Activated naive CD8-positive, alpha-beta T cell treated with anti-CD3 and anti-CD28 coated beads, Interleukin-2, amount 10 ng/mL, durations not matched to agents 7 days and 5 days (primary cell): ENCODE results near the gene PRDM16. TPM values are rescaled to one million over a fixed set of nuclear protein-coding genes. Genes with fewer than 3 reads are reported as not detected.

Experiments used
- ATAC-seq: fragments of 150-1000 bp; cut with Tn5 transposase; one replicate; pipeline ENCODE4 v1.10.0; 2021; ENCODE audit warnings: low read depth, moderate library complexity
- POLR2A ChIA-PET: fragments of 350-600 bp; sonication (Branson Sonifier 250); formaldehyde crosslinking; loops from one replicate; lab custom pipeline; 2021; ENCODE audit warnings: antibody characterized with exemption; lab: Charles Lee
- DNase-seq: peaks from one replicate; pipeline ENCODE4 v3.0.0; 2021
- H3K27ac Mint-ChIP-seq: one replicate; pipeline ENCODE4 v1.8.0; 2022; ENCODE audit warnings: mild to moderate bottlenecking, mixed read lengths
- H3K27me3 Mint-ChIP-seq: one replicate; pipeline ENCODE4 v1.8.0; 2022; ENCODE audit warnings: mild to moderate bottlenecking, moderate library complexity, mixed read lengths
- H3K36me3 Mint-ChIP-seq: one replicate; pipeline ENCODE4 v1.8.0; 2021; ENCODE audit warnings: mild to moderate bottlenecking, mixed read lengths
- H3K4me1 Mint-ChIP-seq: one replicate; pipeline ENCODE4 v1.8.0; 2021; ENCODE audit warnings: mixed read lengths
- H3K4me3 Mint-ChIP-seq: one replicate; pipeline ENCODE4 v1.8.0; 2022; ENCODE audit warnings: mild to moderate bottlenecking, moderate library complexity, mixed read lengths
- H3K9me3 Mint-ChIP-seq: one replicate; pipeline ENCODE4 v1.8.0; 2021; ENCODE audit warnings: mixed read lengths
- total RNA-seq, 2 experiments: library from RNA; stranded (reverse); gene quantifications; one replicate each; pipeline ENCODE4 v1.2.3, GENCODE V29; 2021

Gene PRDM16
- total RNA-seq, 2 experiments from 2014 or later: not detected

- Mint-ChIP-seq H3K36me3 (no peaks in the 10 kb centered on the region), H3K4me3 (no peak overlapping the region), H3K9me3 (no peaks in the 10 kb centered on the region), H3K27ac (no peak overlapping the region), H3K4me1 (no peaks in the 10 kb centered on the region), H3K27me3 (peaks cover 15% of the 10 kb centered on the region)
- ATAC-seq (no peak), DNase-seq (no peak)
- POLR2A ChIA-PET: no interaction called here
Measured at GRCh38 chr1:3184666-3185065, 115.7 kb downstream of the PRDM16 start.

GRCh38 chr1:3185896-3186525, 117.0 kb downstream of the PRDM16 start:
- Mint-ChIP-seq H3K9me3 (no peaks in the 10 kb centered on the region), H3K36me3 (no peaks in the 10 kb centered on the region), H3K27ac (no peak overlapping the region), H3K4me3 (no peak overlapping the region), H3K27me3 (peaks cover 15% of the 10 kb centered on the region), H3K4me1 (no peaks in the 10 kb centered on the region)
- POLR2A ChIA-PET: no interaction called here
- DNase-seq (no peak), ATAC-seq (no peak)

- no peak for ATAC-seq
- POLR2A ChIA-PET: no interaction called here
- H3K9me3 Mint-ChIP-seq: no peaks in the 10 kb centered on the region
- H3K4me1 Mint-ChIP-seq: no peaks in the 10 kb centered on the region
- no peaks in the 10 kb centered on the region for H3K36me3 Mint-ChIP-seq
- H3K27me3 Mint-ChIP-seq: peaks cover 15% of the 10 kb centered on the region
- DNase-seq: no peak
- H3K27ac Mint-ChIP-seq: no peak overlapping the region
- H3K4me3 Mint-ChIP-seq: no peak overlapping the region
Measured at GRCh38 chr1:3186526-3186921, 117.5 kb downstream of the PRDM16 start.

GRCh38 chr1:3187415-3188149, 118.6 kb downstream of the PRDM16 start:
- Mint-ChIP-seq H3K27ac (no peak overlapping the region), H3K27me3 (peaks cover 15% of the 10 kb centered on the region), H3K36me3 (no peaks in the 10 kb centered on the region), H3K4me3 (no peak overlapping the region), H3K4me1 (no peaks in the 10 kb centered on the region), H3K9me3 (no peaks in the 10 kb centered on the region)
- POLR2A ChIA-PET: no interaction called here
- ATAC-seq: no peak
- no peak for DNase-seq

- POLR2A ChIA-PET: no interaction called here
- Mint-ChIP-seq H3K27me3 (peaks cover 14% of the 10 kb centered on the region), H3K36me3 (no peaks in the 10 kb centered on the region), H3K27ac (no peak overlapping the region), H3K4me3 (no peak overlapping the region), H3K9me3 (no peaks in the 10 kb centered on the region), H3K4me1 (no peaks in the 10 kb centered on the region)
- ATAC-seq: no peak
- DNase-seq: no peak
Measured at GRCh38 chr1:3188150-3188971, 119.4 kb downstream of the PRDM16 start.

GRCh38 chr1:3190256-3191041, 121.4 kb downstream of the PRDM16 start:
- ATAC-seq (no peak), DNase-seq (no peak)
- Mint-ChIP-seq H3K36me3 (no peaks in the 10 kb centered on the region), H3K4me3 (no peak overlapping the region), H3K27ac (no peak overlapping the region), H3K4me1 (no peaks in the 10 kb centered on the region), H3K27me3 (no peaks in the 10 kb centered on the region), H3K9me3 (no peaks in the 10 kb centered on the region)
- POLR2A ChIA-PET: no interaction called here

- no peaks in the 10 kb centered on the region for H3K9me3 Mint-ChIP-seq
- no peak overlapping the region for H3K4me3 Mint-ChIP-seq
- no peaks in the 10 kb centered on the region for H3K4me1 Mint-ChIP-seq
- no peak for DNase-seq
- POLR2A ChIA-PET: no interaction called here
- H3K27ac Mint-ChIP-seq: no peak overlapping the region
- H3K36me3 Mint-ChIP-seq: no peaks in the 10 kb centered on the region
- no peaks in the 10 kb centered on the region for H3K27me3 Mint-ChIP-seq
- no peak for ATAC-seq
Measured at GRCh38 chr1:3192361-3192760, 123.4 kb downstream of the PRDM16 start.

- POLR2A ChIA-PET: no interaction called here
- DNase-seq (no peak), ATAC-seq (no peak)
- H3K27ac Mint-ChIP-seq: no peak overlapping the region
- no peaks in the 10 kb centered on the region for H3K9me3 Mint-ChIP-seq
- H3K4me1 Mint-ChIP-seq: no peaks in the 10 kb centered on the region
- H3K27me3 Mint-ChIP-seq: no peaks in the 10 kb centered on the region
- no peak overlapping the region for H3K4me3 Mint-ChIP-seq
- no peaks in the 10 kb centered on the region for H3K36me3 Mint-ChIP-seq
Measured at GRCh38 chr1:3192825-3193224, 123.8 kb downstream of the PRDM16 start.

- Mint-ChIP-seq H3K4me3 (no peak overlapping the region), H3K27me3 (no peaks in the 10 kb centered on the region), H3K4me1 (no peaks in the 10 kb centered on the region), H3K27ac (no peak overlapping the region), H3K36me3 (no peaks in the 10 kb centered on the region), H3K9me3 (no peaks in the 10 kb centered on the region)
- POLR2A ChIA-PET: no interaction called here
- ATAC-seq (no peak), DNase-seq (no peak)
Measured at GRCh38 chr1:3193811-3194210, 124.8 kb downstream of the PRDM16 start.

GRCh38 chr1:3194760-3195479, 125.9 kb downstream of the PRDM16 start:
- Mint-ChIP-seq H3K27me3 (no peaks in the 10 kb centered on the region), H3K9me3 (no peaks in the 10 kb centered on the region), H3K4me1 (no peaks in the 10 kb centered on the region), H3K36me3 (no peaks in the 10 kb centered on the region), H3K27ac (no peak overlapping the region), H3K4me3 (no peak overlapping the region)
- DNase-seq (no peak), ATAC-seq (no peak)
- POLR2A ChIA-PET: no interaction called here

GRCh38 chr1:3195480-3195815, 126.4 kb downstream of the PRDM16 start:
- Mint-ChIP-seq H3K27me3 (no peaks in the 10 kb centered on the region), H3K27ac (no peak overlapping the region), H3K4me1 (no peaks in the 10 kb centered on the region), H3K9me3 (no peaks in the 10 kb centered on the region), H3K4me3 (no peak overlapping the region), H3K36me3 (no peaks in the 10 kb centered on the region)
- POLR2A ChIA-PET: no interaction called here
- DNase-seq: no peak
- ATAC-seq: no peak

GRCh38 chr1:3195966-3196515, 127.0 kb downstream of the PRDM16 start:
- H3K36me3 Mint-ChIP-seq: no peaks in the 10 kb centered on the region
- no peak overlapping the region for H3K27ac Mint-ChIP-seq
- H3K4me3 Mint-ChIP-seq: no peak overlapping the region
- no peak for DNase-seq
- no peaks in the 10 kb centered on the region for H3K9me3 Mint-ChIP-seq
- no peaks in the 10 kb centered on the region for H3K27me3 Mint-ChIP-seq
- POLR2A ChIA-PET: no interaction called here
- no peaks in the 10 kb centered on the region for H3K4me1 Mint-ChIP-seq
- no peak for ATAC-seq
